Karpas-422 (cell line): ENCODE data around the gene ZNF580. TPM values are rescaled to one million over a fixed set of nuclear protein-coding genes. Genes with fewer than 3 reads are reported as not detected.

Source experiments
- DNase-seq: peaks from one replicate; pipeline ENCODE4 v3.0.0-alpha.2; 2015
- H2AFZ ChIP-seq: fragments of 200-600 bp; sonication (generic); 2 replicates; pipeline ENCODE4 v1.6.1; 2014; ENCODE audit warnings: antibody characterized with exemption, low read length, mixed read lengths
- H3K27ac ChIP-seq: fragments of 200-600 bp; sonication (generic); 2 replicates; pipeline ENCODE4 v1.5.1; 2014; ENCODE audit warnings: mild to moderate bottlenecking, low read length, moderate library complexity
- H3K27me3 ChIP-seq: fragments of 200-600 bp; sonication (generic); 2 replicates; pipeline ENCODE4 v1.6.1; 2014; ENCODE audit warnings: low read length, mixed read lengths
- H3K36me3 ChIP-seq: fragments of 200-600 bp; sonication (generic); 2 replicates; pipeline ENCODE4 v1.6.1; 2014; ENCODE audit warnings: low read length, mixed read lengths; ENCODE audit not compliant: insufficient read depth
- H3K4me1 ChIP-seq: fragments of 200-600 bp; sonication (generic); 2 replicates; pipeline ENCODE4 v1.6.1; 2014; ENCODE audit warnings: mild to moderate bottlenecking, low read length, mixed read lengths
- H3K4me2 ChIP-seq: fragments of 200-600 bp; sonication (generic); 2 replicates; pipeline ENCODE4 v1.6.1; 2014; ENCODE audit warnings: low read length, low read depth, mild to moderate bottlenecking; ENCODE audit not compliant: poor library complexity, severe bottlenecking
- H3K4me3 ChIP-seq: fragments of 200-600 bp; sonication (generic); 2 replicates; pipeline ENCODE4 v1.5.1; 2014; ENCODE audit warnings: mild to moderate bottlenecking, antibody characterized with exemption, low read length, mixed read lengths
- H3K79me2 ChIP-seq: fragments of 200-600 bp; sonication (generic); 2 replicates; pipeline ENCODE4 v1.6.1; 2014; ENCODE audit warnings: mild to moderate bottlenecking, low read length, mixed read lengths
- H3K9ac ChIP-seq: fragments of 200-600 bp; sonication (generic); 2 replicates; pipeline ENCODE4 v1.6.0; 2014; ENCODE audit warnings: low read length
- H3K9me2 ChIP-seq: fragments of 200-600 bp; sonication (generic), shearing (Covaris generic); replicated peaks from 2 replicates; pipeline ENCODE4 v1.6.0; 2014; ENCODE audit warnings: mild to moderate bottlenecking, low read length, moderate library complexity; ENCODE audit not compliant: insufficient read depth
- H3K9me3 ChIP-seq: fragments of 300-700, 200-600 bp; sonication (generic); 2 replicates; pipeline ENCODE4 v1.6.1; 2014; ENCODE audit warnings: low read length, mixed read lengths
- H4K20me1 ChIP-seq: fragments of 200-600 bp; sonication (generic); 2 replicates; pipeline ENCODE4 v1.6.1; 2014; ENCODE audit warnings: mild to moderate bottlenecking, antibody characterized with exemption, low read length, low read depth; ENCODE audit not compliant: insufficient read depth
- total RNA-seq: library from RNA; depleted of rRNA; stranded (reverse); fragments of >200 nt; shearing (Covaris generic); gene quantifications from 2 replicates; pipeline ENCODE4 v1.2.3, GENCODE V29; 2014; ENCODE audit warnings: low replicate concordance

The ZNF580 gene
- total RNA-seq, 1 experiment from 2014 or later = 47.5 TPM

DNA sequence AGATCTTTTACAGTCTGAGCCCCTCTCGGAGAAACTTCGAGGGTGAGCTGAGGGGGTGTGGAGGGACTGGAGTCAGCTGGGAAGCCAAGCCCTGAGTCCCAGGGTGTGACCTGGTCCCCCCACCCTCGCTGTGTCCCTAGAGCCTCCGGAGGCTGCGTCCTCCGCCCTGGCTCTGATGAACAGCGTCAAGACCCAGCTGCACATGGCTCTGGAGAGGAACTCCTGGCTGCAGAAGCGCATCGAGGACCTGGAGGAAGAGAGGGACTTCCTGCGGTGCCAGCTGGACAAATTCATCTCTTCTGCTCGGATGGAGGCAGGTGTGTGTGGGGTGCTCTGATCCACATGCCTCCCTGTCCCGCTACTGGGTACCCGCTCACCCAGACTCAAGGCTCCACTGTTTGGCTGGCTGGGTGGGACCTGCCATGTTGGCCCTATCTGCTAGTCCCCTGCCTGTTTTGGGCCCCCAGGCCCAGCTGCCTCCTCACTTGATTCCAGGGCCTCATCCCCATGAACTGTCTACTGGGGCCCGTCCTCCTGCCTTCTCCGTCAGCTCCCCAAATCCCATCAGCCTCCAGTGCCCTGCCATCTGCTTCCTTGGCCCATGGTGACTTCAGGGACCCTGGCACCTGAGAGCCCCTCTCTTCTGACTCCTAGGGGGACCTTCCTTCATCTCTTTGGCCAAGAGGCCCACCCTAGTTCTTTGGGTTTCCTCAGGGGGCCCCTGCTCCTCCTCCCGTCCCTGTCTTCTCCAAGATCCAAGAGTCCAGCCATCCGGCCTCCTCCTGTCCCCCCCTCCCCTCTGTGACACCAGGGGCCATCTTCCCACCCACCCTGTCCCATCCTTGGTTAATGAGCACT lies 8.7 kb downstream of the ZNF580 start:
- Histone ChIP-seq H3K4me3 (peak overlapping the region; percentile 67), H3K9ac (peak overlapping the region; percentile 87), H3K27me3 (no peaks in the 10 kb centered on the region), H3K27ac (peak overlapping the region; percentile 96), H3K9me2 (no peaks in the 10 kb centered on the region), H3K9me3 (no peaks in the 10 kb centered on the region), H3K36me3 (peaks cover 13% of the 10 kb centered on the region), H2AFZ (no peak overlapping the region), H3K79me2 (peaks cover 28% of the 10 kb centered on the region), H3K4me1 (peaks cover 48% of the 10 kb centered on the region), H3K4me2 (peak overlapping the region; percentile 74), H4K20me1 (no peaks in the 10 kb centered on the region; the same call in 1 of the 2 replicates)
- no peak for DNase-seq

DNA sequence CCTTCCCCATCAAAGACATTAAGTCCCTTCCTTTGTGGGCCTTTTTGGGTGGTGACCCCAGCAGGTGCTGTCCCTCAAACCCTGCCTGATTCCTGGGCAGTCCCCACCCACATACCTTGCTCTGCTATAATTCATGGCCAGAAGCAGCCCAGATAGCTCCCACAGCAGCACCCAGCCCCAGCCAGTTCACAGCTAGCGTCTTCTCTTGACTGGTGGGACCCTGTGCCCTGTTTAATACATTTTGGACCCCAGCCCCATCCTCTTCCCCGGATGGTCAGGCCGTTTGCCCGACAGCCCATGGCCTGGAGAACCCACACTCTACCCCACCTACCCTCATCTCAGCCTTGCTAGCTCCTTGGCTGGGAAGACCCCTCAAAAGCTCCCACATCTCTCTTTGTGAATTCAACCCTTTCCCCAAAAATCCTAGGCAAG lies 9.3 kb downstream of the ZNF580 start:
- Histone ChIP-seq H3K4me3 (no peak overlapping the region), H3K27ac (no peak overlapping the region), H3K9me3 (no peaks in the 10 kb centered on the region), H3K36me3 (peaks cover 7% of the 10 kb centered on the region), H3K4me1 (peaks cover 41% of the 10 kb centered on the region), H3K27me3 (no peaks in the 10 kb centered on the region), H3K9ac (peak overlapping the region; percentile 5; the same call in 1 of the 2 replicates), H2AFZ (no peak overlapping the region), H4K20me1 (no peaks in the 10 kb centered on the region), H3K4me2 (no peak overlapping the region), H3K79me2 (peaks cover 24% of the 10 kb centered on the region), H3K9me2 (no peaks in the 10 kb centered on the region)
- no peak for DNase-seq

DNA sequence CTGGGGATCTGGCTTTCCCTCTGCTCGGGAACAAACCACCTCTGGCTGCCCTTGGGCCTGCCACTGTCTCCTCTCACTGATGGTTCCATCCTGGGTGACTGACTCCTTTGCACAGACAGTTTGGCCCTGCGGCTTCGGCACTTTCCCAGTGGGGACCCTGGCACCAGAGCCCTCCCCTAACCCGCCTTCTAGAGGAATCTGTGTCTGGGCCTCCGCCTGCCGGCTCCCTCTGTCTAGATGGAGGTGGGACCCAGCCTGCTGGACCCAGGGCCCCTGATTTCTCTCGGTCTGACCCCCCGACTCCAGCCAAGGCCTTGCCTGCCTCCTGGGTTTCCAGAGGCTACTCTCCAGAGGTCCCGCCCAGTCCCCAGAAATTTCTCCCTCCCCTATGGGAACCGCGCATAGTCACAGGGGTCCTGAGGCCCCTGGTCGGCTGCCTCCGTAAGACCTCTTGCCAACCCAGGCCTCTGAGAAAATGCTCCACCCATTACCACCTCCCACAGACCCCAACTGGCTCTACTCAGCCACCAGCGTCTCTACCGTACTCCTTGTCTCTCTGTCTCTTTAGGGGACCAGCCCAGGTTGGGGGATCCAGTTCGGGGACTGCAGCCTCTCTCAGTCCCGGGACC lies 9.9 kb downstream of the ZNF580 start:
- Histone ChIP-seq H3K36me3 (peaks cover 3% of the 10 kb centered on the region; the same call in 1 of the 2 replicates), H3K79me2 (peaks cover 24% of the 10 kb centered on the region), H3K9me2 (no peaks in the 10 kb centered on the region), H3K27ac (no peak overlapping the region), H3K27me3 (no peaks in the 10 kb centered on the region), H3K4me3 (no peak overlapping the region), H3K4me2 (no peak overlapping the region), H4K20me1 (0 out of 2 replicates have a peak, but pooled peaks cover under 1% of the 10 kb centered on the region), H2AFZ (no peak overlapping the region), H3K9me3 (no peaks in the 10 kb centered on the region), H3K9ac (no peak overlapping the region), H3K4me1 (peaks cover 36% of the 10 kb centered on the region)
- no peak for DNase-seq

DNA sequence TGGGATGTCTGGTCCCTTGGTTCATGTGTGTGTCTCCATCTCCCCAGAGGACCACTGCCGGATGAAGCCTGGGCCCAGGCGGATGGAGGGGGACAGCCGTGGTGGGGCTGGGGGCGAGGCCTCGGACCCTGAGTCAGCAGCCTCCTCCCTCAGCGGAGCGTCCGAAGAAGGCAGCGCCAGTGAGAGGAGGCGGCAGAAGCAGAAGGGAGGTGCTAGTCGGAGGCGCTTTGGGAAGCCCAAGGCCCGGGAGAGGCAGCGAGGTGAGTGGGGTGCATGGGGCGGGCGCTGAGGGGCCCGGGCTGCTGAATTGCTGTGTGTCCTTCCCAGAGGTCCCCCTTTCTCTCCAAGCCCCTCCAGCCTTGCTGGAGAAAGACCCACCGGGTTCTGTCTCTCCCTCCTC lies 10.4 kb downstream of the ZNF580 start:
- H3K79me2 ChIP-seq = peaks cover 28% of the 10 kb centered on the region
- H2AFZ ChIP-seq = no peak overlapping the region
- no peak overlapping the region for H3K4me3 ChIP-seq
- no peak overlapping the region for H3K4me2 ChIP-seq
- DNase-seq = no peak
- peaks cover 5% of the 10 kb centered on the region for H4K20me1 ChIP-seq
- H3K9me3 ChIP-seq = no peaks in the 10 kb centered on the region
- H3K36me3 ChIP-seq = peaks cover 7% of the 10 kb centered on the region; the same call in 1 of the 2 replicates
- H3K9ac ChIP-seq = no peak overlapping the region
- peaks cover 32% of the 10 kb centered on the region for H3K4me1 ChIP-seq
- H3K27ac ChIP-seq = no peak overlapping the region
- no peaks in the 10 kb centered on the region for H3K9me2 ChIP-seq
- no peaks in the 10 kb centered on the region for H3K27me3 ChIP-seq

DNA sequence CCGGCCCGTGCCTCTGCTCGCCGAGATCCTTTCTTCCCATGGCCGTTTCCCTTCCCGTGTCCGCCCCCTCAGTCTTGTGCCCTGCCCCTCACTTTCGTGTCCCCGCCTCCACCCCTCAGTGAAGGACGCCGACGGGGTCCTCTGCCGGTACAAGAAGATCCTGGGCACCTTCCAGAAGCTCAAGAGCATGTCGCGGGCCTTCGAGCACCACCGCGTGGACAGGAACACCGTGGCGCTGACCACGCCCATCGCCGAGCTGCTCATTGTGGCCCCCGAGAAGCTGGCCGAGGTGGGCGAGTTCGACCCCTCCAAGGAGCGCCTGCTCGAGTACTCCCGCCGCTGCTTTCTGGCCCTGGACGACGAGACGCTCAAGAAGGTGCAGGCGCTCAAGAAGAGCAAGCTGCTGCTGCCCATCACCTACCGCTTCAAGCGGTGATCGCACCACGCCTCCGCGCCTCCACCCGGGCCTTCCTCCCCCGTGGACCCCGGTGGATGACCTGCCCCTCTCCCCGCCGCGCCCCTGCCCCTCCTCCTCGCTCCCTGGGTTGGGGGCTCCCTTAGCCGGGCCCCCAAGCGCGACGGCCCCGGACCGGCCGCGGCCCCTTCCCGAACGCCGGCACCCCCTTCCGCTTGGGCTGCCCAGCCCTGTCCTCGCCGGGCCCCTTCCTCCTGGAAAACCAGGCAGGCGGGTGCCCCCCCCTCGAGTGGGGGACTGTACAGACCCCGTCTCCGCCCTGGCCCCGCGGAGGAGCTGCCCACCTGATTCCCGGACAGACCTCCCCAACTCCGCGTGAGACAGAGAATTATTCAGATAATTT lies 11.7 kb downstream of the ZNF580 start:
- peaks cover 32% of the 10 kb centered on the region for H3K4me1 ChIP-seq
- peak overlapping the region; percentile 89 for H3K4me2 ChIP-seq
- H3K27ac ChIP-seq = no peak overlapping the region
- DNase-seq = no peak
- no peak overlapping the region for H2AFZ ChIP-seq
- H3K9me3 ChIP-seq = no peaks in the 10 kb centered on the region
- peaks cover 20% of the 10 kb centered on the region for H3K36me3 ChIP-seq
- peaks cover 41% of the 10 kb centered on the region for H3K79me2 ChIP-seq
- H3K9ac ChIP-seq = no peak overlapping the region
- peaks cover 18% of the 10 kb centered on the region for H4K20me1 ChIP-seq
- H3K27me3 ChIP-seq = no peaks in the 10 kb centered on the region
- no peak overlapping the region for H3K4me3 ChIP-seq
- H3K9me2 ChIP-seq = no peaks in the 10 kb centered on the region

DNA sequence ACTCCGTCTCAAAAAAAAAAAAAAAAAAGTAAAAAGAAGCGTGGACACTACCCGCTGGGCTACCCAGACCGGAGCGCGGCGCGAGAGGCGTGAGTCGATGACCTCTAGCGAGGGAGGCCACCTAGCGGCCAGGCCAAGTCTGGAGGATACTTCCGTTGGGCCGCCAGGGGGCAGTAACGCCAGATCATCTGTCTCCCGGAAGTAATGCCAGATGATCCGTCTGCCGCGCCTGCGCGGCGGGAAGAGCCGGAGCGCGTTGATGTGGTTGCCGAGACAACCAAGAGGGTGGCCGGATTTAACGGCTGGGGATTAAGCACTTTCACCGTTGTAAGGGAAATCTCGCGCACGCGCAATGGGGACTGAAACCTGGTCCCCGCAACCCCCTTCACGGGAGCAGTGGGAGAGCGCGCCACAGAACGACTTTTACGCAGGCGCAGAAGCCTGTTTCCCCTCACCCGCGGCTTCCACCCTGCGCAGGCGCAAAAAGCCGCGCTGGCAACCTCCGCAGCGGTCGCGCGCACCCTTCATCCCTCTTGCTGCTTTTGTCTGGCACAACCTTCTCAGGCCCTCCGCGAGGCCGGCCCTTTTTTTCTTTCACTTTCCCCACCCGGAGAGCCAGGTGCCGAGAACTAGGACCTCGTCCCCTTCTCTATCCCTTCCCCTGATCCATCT lies 13.0 kb downstream of the ZNF580 start:
- H3K4me1 ChIP-seq = peaks cover 37% of the 10 kb centered on the region
- H3K27ac ChIP-seq = peak overlapping the region; percentile 95
- peaks cover 31% of the 10 kb centered on the region for H3K36me3 ChIP-seq
- H4K20me1 ChIP-seq = peaks cover 31% of the 10 kb centered on the region
- peak overlapping the region; percentile 72 for H3K4me3 ChIP-seq
- no peak overlapping the region for H2AFZ ChIP-seq
- peak overlapping the region; percentile 89 for H3K4me2 ChIP-seq
- H3K9me2 ChIP-seq = no peaks in the 10 kb centered on the region
- peak; percentile 100 for DNase-seq
- peaks cover 46% of the 10 kb centered on the region for H3K79me2 ChIP-seq
- no peaks in the 10 kb centered on the region for H3K27me3 ChIP-seq
- peak overlapping the region; percentile 95 for H3K9ac ChIP-seq
- no peaks in the 10 kb centered on the region for H3K9me3 ChIP-seq

DNA sequence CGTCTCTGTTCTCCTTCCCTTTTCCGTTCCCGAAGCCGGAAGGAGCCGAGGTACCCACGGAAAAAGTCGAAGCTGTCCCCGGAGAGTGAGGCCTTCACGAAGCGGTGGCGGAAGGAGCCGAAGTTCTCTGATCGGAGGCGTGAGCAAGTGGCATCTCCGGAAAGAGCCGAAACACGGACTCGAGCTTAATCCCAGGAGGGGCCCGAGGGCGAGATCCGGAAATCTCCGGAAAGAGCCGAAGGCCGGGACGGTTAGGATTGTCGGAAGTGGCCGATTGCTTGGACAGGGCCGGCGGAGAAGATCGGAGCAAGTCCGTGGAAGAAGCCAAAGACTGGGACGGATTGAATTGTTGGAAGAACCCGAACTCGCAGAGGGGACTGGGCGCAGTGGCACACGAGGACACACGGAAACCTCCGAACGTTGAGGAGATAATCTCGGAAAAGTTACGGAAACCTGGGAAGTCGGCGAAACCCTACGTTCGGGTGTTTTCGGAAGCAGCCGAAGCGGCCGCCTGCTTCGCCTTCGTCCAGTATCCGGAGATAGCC lies 13.6 kb downstream of the ZNF580 start:
- Histone ChIP-seq H3K36me3 (peaks cover 36% of the 10 kb centered on the region), H3K4me2 (peak overlapping the region; percentile 89), H3K4me3 (peak overlapping the region; percentile 72), H3K9me2 (no peaks in the 10 kb centered on the region), H3K9ac (peak overlapping the region; percentile 95), H2AFZ (0 out of 2 replicates have a peak overlapping the region, but pooled peaks have one; percentile 53), H3K27ac (peak overlapping the region; percentile 95), H3K79me2 (peaks cover 46% of the 10 kb centered on the region), H4K20me1 (peaks cover 37% of the 10 kb centered on the region), H3K4me1 (peaks cover 31% of the 10 kb centered on the region), H3K27me3 (no peaks in the 10 kb centered on the region), H3K9me3 (no peaks in the 10 kb centered on the region)
- DNase-seq = peak; percentile 100
